Measurements from ENCODE around the gene KIR2DL1.
"Not testable (repeated sequence)": the region's sequence is repeated elsewhere in the genome, so short reads cannot be mapped to it uniquely, and the experiment has no call there.

Gene KIR2DL1

DNA sequence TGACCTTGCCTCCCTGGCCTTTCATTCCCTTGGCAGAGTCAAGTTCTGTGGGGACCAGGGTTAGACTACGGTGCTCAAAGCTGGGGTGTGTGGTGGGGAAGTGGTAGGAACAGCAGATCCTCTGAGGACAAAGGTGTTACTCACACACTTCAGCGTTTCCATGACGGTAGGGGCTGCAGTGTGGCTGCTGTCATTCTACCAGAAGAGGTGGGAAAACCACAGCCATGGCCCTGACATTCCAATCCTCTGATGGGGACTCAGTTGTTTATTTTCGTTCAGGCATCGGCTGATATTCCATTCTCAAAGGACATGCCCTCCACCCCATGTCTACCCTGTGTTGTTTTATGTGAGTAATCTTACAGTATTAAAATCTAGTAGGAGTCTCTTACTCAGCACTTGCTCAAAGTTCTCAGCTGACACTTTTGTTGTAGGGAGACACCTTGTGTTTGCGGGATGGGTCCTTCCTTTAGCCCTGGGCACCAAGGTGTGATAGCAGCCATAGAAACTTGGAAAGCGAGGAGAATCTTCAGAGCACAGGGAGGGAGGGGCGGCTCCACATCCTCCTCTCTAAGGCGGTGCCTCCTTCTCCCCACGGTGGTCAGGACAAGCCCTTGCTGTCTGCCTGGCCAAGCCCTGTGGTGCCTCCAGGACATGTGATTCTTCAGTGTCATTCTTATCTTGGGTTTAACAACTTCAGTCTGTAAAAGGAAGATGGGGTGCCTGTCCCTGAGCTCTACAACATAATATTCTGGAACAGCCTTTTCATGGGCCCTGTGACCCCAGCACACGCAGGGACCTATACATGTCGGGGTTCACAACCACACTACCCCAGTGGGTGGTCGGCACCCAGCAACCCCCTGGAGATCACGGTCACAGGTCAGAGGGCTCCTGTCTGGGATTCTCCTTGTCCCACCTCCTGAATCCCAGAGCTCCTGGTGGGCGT lies 1.7 kb downstream of the KIR2DL1 start:
- not testable (repeated sequence) for DNase-seq (ENCODE audit: low spot score)

DNA sequence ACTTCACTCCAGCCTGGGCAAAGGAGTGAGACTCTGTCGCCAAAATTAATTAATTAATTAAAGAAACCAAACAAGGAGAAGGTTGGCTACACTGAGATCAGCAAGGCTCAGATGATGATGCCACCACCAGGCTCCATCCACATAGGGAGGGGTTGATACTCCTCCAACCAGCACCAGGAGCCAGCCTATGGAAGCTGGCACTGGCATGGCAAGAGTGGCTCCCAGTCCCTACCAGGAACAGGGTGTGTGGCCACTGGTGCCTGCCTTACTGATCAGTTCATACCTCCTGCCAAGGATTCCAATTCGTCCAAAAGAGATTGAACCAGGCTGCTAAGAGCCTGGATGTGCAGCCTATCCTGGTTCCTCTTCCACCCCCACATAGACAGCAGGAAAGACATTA lies 3.1 kb downstream of the KIR2DL1 start:
- DNase-seq (ENCODE audit: low spot score) = not testable (repeated sequence)

DNA sequence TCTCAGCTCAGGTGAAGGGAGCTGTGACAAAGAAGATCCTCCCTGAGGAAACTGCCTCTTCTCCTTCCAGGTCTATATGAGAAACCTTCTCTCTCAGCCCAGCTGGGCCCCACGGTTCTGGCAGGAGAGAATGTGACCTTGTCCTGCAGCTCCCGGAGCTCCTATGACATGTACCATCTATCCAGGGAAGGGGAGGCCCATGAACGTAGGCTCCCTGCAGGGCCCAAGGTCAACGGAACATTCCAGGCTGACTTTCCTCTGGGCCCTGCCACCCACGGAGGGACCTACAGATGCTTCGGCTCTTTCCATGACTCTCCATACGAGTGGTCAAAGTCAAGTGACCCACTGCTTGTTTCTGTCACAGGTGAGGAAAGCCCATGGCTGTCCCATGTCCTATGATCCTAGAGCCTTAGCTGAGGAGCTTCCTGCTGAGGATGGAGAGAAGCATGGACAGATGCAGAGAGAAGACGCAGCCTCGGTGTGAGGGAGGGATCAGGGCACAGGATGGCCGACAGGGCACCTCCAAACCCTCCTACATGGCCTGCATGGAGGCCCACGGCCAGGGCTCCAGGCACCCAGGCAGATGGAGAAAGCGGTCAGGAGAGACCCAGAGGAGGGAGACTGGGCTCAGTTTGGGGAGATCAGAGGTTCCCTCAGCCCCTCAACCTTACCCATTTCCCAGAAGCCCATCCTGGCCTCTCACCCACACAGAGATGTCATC lies 5.7 kb downstream of the KIR2DL1 start:
- not testable (repeated sequence) for DNase-seq (ENCODE audit: low spot score)

DNA sequence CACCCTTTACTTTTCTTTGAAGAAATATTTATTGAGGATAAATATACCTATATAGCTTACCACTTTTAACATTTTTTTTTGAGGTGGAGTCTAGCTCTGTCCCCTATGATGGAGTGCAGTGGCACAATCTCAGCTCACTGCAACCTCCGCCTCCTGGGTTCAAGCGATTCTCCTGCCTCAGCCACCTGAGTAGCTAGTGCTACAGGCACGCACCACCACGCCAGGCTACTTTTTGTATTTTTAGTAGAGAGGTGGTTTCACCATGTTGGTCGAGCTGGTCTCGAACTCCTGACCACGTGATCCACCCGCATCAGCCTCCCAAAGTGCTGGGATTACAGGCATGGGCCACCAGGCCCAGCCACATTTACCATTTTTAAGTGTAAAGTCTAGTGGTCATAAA lies 6.2 kb downstream of the KIR2DL1 start:
- not testable (repeated sequence) for DNase-seq (ENCODE audit: low spot score)

DNA sequence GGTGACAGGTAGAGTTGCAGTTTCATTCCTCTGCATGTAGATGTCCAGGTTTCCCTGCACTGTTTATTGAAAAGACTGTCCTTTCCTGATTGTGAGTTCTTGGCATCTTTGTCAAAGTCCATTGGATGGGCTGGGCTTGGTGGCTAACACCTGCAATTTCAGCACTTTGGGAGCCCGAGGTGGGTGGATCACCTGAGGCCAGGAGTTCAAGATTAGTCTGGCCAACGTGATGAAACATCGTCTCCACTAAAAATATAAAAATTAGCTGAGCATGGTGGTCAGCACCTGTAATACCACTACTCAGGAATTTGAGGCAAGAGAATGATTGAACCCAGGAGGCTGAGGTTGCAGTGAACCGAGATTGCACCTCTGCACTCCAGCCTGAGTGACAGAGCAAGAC lies 8.3 kb downstream of the KIR2DL1 start:
- not testable (repeated sequence) for DNase-seq (ENCODE audit: low spot score)

DNA sequence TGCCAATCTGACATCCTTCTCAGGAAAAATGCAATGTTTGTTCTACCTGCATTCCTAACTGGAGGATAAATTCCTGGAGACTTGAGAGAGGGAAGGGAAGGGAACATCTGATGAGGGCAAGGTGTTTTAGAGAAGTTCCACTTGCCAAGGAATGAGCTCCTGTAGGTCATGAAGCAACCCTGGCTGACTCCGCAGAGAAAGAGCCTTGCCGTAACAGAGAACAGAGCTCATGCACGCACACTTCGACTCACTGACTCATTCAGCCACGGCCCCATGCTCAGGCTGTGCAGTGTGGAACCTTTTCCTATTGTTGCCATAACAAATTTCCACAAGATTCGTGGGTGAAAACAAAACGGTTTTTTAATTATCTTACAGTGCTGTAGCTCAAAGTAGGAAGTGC lies 9.3 kb downstream of the KIR2DL1 start:
- DNase-seq (ENCODE audit: low spot score) = not testable (repeated sequence)

DNA sequence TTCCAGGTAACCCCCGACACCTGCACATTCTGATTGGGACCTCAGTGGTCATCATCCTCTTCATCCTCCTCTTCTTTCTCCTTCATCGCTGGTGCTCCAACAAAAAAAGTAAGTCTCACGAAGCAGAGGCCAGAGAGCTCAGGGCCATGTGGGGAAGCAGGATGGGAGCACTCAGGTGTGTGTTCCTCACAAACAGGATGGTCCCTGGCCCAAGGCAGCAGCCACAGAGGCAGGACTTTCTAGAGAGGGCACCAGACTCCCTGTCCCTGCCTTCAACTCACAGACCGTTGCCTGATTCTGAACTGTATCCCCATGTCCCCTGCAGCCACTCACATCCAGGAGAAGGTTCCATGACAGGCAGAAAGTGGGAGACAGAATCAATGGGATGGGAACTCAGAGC lies 13.3 kb downstream of the KIR2DL1 start:
- DNase-seq (ENCODE audit: low spot score) = not testable (repeated sequence)

DNA sequence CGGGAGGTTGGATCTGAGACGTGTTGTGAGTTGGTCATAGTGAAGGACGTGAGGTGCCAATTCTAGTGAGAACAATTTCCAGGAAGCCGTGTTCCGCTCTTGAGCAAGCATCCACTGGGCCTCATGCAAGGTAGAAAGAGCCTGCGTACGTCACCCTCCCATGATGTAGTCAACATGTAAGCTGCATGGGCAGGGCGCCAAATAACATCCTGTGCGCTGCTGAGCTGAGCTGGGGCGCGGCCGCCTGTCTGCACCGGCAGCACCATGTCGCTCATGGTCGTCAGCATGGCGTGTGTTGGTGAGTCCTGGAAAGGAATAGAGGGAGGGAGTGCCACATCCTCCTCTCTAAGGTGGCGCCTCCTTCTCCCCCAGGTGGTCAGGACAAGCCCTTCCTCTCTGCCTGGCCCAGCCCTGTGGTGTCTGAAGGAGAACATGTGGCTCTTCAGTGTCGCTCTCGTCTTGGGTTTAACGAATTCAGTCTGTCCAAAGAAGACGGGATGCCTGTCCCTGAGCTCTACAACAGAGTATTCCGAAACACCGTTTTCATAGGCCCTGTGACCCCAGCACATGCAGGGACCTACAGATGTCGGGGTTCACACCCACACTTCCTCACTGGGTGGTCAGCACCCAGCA lies 16.6 kb downstream of the KIR2DL1 start:
- DNase-seq (ENCODE audit: low spot score) = not testable (repeated sequence)

DNA sequence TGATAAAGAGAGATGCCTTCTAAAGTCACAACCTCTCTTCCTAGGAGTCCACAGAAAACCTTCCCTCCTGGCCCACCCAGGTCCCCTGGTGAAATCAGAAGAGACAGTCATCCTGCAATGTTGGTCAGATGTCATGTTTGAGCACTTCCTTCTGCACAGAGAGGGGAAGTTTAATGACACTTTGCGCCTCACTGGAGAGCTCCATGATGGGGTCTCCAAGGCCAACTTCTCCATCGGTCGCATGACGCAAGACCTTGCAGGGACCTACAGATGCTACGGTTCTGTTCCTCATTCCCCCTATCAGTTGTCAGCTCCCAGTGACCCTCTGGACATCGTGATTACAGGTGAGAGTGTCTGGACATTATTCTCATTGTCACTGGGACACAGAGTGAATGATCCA lies 18.6 kb downstream of the KIR2DL1 start:
- DNase-seq (ENCODE audit: low spot score) = not testable (repeated sequence)

DNA sequence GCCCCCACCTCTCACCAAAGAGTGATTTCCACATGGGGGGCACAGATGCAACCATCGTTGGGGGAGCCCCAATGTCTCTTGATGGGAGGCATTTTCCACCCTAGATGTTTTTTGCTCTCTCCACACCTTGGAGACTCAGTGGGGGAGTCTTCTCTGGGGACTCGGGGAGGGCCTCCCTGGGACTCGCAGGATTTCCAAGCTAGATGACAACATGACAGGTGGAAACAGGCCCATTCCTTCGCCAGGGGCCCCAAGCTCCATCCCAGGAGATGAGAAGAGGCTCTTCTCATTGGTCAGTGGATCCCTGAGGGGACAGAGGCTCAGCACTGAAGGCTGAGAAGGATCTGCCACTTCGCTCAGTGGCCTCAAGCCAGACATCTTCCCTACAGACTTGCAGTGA lies 21.1 kb downstream of the KIR2DL1 start:
- no peak for DNase-seq (ENCODE audit: low spot score)

DNA sequence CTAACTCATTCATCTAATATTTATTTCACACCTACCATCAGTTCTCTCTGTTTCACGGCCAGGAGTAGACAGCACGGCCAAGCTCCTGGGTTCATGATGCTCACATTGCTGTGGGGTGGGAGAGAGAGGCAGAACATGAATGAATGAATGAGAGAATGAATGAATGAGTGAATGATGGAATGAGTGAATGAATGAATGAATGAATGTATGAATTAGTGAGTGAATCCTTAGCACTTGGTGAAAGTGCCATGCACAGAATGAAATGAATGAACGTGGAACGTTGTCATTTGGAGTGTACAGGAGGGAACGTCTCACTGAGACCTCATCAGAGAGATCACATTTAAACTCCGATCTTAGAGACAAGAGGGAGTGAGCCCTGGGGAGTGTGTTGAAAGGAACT lies 21.9 kb downstream of the KIR2DL1 start:
- DNase-seq (ENCODE audit: low spot score) = no peak

DNA sequence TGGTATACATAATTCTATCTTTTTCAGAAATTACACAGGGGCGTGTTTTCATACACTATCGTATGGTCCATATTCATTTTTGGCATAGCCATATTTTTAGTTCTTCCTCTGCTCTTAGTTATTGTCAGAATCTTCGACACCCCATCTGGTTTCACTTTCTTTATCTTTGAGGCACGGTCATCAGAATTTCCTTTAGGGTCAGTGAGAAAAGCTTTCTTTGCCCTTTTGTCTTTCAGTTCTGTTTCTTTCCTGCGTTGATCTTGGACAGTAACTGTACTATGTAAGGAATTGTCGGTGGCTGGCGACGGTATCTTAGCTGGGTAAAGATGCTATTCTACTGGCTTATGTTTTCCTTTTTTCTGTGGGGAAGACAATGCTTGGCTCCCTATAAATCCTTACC lies 23.2 kb downstream of the KIR2DL1 start:
- DNase-seq (ENCODE audit: low spot score) = no peak

DNA sequence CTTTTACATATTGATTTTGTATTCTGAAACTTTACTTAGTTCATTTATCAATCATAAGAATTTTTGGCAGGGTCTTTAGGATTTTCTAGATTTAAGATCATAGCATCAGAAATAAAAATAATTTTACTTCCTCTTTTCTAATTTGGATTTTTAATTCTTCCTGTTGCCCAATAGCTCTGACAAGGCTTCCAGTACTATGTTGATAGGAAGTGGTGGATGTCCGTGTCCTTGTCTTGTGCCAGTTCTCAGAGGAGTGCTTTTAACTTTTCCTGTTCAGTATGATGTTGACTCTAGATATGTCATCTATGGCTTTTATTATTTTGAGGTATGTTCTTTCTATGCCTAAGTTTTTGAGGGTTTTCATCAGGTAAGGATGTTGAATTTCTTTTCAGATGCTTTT lies 26.2 kb downstream of the KIR2DL1 start:
- no peak for DNase-seq (ENCODE audit: low spot score)

DNA sequence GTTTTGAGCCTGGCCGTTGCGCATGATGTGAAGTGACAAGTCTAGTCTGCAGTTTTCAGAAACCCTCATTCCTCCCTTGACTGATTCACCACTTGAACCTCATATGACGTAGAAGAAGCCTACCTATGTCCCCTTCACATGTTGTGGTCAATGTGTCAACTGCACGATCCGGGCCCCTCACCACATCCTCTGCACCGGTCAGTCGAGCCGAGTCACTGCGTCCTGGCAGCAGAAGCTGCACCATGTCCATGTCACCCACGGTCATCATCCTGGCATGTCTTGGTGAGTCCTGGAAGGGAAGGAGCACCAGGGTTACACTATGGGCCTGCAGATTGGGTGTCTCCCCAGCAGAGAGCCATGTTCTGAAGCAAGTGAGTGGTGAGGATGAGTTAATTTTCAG lies 33.8 kb downstream of the KIR2DL1 start, which contains the start of gene KIR2DL4:
Gene KIR2DL4 (plus strand): TSS at position 201 of the 400 bp plus-strand sequence. CDS start 42 bp downstream, at position 243.
- DNase-seq (ENCODE audit: low spot score) = no peak

DNA sequence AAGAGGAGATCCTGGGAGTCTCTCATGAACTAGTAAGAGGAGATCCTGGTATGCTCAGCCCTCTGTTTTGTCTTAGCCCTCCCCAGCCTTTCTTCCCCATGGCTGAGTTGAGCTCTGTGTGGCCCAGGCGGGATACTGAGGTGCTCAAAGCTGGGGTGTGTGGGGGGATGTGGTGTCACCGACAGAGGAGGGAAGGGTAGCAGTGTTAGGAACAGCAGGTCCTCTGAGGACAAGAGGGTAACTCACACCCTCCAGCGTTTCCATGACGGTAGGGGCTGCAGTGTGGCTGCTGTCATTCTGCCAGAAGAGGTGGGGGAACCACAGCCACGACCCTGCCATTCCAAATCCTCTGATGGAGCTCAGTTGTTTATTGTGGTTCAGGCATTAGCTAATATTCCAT lies 34.5 kb downstream of the KIR2DL1 start:
- no peak for DNase-seq (ENCODE audit: low spot score)

DNA sequence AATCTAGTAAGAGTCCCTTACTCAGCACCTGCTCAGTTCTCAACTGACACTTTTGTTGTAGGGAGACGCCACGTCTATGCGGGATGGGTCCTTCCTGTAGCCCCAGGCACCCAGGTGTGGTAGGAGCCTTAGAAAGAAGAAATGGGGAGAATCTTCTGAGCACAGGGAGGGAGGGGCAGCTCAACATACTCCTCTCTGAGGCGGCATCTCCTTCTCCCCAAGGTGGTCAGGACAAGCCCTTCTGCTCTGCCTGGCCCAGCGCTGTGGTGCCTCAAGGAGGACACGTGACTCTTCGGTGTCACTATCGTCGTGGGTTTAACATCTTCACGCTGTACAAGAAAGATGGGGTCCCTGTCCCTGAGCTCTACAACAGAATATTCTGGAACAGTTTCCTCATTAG lies 35.0 kb downstream of the KIR2DL1 start:
- no peak for DNase-seq (ENCODE audit: low spot score)

DNA sequence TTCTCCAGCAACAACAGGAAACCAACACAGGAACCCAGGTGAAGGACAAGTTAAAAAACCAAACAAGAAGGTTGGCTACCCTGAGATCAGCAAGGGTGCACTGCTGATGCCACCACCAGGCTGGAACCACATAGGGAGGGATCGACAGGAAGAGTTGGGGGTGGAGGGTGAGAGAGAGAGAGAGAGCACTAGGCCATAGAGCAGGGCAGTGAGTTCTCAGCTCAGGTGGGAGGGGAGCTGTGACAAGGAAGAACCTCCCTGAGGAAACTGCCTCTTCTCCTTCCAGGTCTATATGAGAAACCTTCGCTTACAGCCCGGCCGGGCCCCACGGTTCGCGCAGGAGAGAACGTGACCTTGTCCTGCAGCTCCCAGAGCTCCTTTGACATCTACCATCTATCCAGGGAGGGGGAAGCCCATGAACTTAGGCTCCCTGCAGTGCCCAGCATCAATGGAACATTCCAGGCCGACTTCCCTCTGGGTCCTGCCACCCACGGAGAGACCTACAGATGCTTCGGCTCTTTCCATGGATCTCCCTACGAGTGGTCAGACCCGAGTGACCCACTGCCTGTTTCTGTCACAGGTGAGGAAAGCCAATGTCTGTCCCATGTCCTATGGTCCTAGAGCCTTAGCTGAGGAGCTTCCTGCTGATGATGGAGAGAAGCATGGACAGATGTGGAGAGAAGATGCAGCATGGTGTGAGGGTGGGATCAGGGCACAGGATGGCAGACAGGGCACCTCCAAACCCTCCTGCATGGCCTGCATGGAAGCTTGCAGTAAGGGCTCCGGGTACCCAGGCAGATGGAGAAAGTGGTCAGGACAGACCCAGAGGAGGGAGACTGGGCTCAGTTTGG lies 36.3 kb downstream of the KIR2DL1 start:
- DNase-seq (ENCODE audit: low spot score) = no peak

DNA sequence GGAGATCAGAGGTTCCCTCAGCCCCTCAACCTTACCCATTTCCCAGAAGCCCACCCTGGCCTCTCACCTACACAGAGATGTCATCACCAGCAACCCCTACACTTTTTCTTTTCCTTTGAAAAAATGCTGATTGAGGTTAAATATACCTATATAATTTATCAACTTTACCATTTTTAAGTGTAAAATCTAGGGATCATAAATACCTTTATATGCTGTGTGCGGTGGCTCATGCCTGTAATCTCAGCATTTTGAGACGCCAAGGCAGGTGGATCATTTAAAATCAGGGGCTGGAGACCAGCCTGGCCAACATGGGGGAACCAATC lies 36.9 kb downstream of the KIR2DL1 start:
- DNase-seq (ENCODE audit: low spot score) = no peak

DNA sequence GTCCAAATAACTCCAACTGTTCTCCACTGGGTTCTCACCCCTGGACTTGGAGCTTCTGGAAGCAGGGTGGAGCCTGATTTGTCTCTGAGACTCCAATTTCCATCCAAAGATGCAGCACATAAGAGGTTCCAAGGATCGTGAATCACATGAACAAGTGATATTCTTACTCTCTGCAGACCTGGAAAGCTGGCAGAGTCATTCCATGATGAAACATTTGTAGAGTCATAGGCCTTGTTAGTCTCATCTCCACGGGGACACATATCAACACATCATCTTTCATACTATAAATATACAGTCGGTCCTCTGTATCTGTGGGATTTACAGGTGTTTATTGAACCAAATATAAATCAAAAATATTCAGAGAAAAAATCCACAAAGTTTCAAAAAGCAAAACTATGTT lies 45.0 kb downstream of the KIR2DL1 start:
- DNase-seq (ENCODE audit: low spot score) = not testable (repeated sequence)

DNA sequence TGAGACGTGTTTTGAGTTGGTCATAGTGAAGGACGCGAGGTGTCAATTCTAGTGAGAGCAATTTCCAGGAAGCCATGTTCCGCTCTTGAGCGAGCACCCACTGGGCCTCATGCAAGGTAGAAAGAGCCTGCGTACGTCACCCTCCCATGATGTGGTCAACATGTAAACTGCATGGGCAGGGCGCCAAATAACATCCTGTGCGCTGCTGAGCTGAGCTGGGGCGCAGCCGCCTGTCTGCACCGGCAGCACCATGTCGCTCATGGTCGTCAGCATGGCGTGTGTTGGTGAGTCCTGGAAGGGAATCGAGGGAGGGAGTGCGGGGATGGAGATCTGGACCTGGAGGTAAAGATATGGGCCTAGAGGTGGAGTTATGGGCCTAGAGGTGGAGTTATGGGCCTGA lies 46.7 kb downstream of the KIR2DL1 start, which contains the start of gene KIR3DL1:
Gene KIR3DL1 (plus strand): TSS at position 218 of the 400 bp plus-strand sequence.
- DNase-seq (ENCODE audit: low spot score) = not testable (repeated sequence)

DNA sequence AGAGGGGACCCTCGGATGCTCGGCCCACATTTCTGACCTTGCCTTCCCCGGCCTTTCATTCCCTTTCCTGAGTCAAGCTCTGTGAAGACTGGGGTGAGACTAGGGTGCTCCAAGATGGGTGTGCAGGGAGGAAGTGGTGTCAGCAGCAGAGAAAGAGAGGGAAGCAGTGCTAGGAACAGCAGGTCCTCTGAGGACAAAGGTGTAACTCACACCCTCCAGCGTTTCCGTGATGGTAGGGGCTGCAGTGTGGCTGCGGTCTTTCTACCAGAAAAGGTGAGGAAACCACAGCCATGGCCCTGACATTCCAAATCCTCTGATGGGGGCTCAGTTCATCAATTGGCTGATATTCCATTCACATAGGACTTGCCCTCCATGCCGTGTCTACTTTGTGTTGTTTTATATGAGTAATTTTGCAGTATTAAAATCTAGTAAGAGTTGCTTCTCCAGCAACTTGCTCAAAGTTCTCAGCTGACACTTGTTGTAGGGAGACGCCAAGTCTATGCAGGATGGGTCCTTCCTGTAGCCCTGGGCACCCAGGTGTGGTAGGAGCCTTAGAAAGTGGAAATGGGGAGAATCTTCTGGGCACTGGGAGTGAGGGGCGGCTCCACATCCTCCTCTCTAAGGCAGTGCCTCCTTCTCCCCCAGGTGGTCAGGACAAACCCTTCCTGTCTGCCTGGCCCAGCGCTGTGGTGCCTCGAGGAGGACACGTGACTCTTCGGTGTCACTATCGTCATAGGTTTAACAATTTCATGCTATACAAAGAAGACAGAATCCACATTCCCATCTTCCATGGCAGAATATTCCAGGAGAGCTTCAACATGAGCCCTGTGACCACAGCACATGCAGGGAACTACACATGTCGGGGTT lies 48.3 kb downstream of the KIR2DL1 start:
- DNase-seq (ENCODE audit: low spot score) = no peak

All from CD4-positive, alpha-beta T cell treated with Interleukin-15 for 4 hours (primary cell).